ENCODE measurements around the gene GPRASP2.

The GPRASP2 gene

DNA sequence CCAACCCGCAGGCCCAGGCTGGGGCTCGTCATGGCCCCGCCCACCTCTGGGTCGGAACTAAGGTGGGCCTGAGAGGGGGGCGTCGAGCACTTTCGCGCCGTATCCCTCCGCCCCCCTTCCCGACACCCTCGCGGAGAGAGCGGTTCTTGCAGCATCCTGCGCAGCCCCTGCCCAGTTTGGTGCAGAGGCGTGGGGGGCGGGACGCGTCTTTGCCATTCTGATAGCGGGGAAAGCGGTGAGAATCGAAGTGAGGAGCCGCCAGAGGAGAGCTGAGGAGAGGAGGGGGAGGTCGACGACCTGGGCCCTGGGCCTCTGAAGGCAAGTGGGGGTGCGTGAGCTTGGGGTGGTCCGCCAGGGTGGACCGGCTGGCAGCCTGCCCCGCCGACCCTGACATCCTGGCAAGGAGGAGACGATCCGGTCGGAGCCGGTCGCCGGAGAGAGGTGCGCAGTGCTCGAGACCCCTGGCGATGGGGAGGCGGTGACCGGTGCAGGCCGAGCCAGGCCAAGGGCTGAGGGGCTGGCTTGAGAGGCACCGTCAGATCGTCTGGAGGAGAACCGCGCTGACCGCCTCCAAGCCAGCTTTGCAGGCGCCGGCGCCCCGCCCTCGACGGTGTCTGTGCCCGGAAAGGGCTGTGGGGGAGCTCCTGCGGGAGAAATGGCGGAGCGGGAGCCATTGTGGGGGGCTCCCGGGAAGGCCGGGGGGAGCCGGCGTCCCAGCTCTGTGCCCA is 33.8 kb downstream of the GPRASP2 start:
- peak; percentile 64 for DNase-seq

- no peak for DNase-seq
These were observed 53.0 kb downstream of the GPRASP2 start for GRCh38 chrX:102765217-102765616.

DNA sequence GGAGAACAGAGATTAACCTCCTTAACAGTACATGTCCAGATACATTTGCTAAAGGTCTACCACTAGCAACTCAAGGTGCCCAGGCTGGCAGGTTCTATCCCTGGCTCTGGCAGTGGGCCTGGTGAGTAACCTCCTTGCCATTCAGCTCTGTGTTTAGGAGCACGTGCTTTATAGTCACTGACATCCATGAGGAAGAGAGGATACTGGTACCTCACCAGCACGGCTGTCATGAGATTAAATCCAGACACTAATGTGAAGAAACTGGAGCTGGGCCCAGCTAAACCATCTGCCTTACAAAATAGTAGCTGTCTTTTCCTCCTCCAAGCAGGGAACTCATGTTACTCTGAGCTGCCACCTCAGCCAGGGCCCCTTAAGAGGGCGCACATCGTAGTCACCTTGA is 53.6 kb downstream of the GPRASP2 start:
- DNase-seq = no peak

- DNase-seq = no peak
These were observed 55.0 kb downstream of the GPRASP2 start for GRCh38 chrX:102767287-102767686.
